HL-60/S4 (cell line): ENCODE data around the gene RBM22.

Experiments used
- in situ Hi-C: fragments of 300-500 bp; cut with MboI; formaldehyde crosslinking; loops from 2 replicates; pipeline ENCODE4 v1.14.3; 2022; ENCODE audit warnings: low sequenced_read_pairs

RBM22 gene

DNA sequence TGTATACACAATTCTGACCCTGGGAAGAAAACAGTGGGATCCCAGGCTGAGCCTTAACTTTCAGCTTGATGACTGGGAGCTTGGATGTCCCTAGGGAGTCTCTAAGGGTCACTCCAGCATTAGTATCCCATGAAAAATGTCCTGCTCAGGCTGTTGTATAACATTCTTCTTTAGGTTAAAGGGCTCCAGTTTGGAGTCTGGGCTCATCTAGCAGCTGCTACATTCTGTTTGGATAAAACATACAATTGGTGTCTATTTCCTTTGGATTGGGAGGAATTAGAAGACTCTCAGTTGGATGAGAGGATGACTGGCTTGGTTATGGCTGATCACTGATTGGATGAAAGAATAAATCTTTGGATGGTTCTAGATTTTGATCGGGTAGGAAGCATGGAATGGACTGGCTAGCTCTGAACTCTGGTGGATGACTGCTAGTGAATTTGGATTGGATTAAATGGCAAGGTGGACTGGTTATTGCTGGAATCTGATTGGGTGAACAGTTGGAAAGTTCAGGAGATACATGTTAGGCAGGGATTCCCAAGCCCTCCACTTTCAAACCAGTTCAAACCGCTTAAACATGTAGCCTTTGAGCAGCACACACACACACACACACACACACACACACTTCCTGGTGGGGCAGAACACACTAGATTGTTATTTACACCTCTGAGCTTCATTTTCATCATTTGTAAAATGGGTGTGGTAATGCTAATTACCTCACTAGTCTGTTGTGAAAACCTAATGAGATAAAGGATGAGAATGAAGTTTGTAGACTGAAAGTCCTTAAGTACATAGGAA is 46.9 kb downstream of the RBM22 start:
- in situ Hi-C loops, result loop anchor here (5.0 to 10.0 kb wide), 2 partner anchors 92 to 199 kb away; no protein-coding TSS in a partner anchor

DNA sequence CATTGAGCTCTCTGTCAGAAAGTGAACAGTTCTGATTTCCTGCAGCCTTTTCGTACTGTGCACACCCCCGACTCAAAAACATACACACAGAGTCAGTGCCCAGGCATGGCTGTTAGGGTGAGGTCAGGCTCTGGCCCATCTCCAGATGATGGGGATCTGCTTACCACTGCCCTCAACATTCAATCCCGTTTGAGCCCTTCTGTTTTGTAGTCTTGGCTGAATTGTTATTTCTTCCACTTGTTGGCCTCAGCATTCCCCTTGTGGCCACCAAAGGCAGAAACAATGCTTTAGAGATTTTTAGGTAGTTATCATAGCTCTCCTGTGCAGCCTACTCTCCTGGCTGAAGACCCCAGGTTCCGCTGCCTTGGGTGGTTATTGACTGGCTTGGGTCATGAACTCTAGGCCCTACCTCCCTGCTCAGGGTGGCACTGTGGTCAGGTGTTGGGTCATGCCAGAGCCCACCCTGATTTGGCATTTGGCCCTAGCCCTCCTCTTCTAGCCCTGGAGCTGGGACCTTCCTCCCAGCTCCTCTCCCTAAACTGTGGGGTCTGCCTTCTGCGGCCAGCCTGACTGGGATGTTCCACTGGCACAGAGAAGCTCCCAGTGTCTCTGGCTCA is 47.6 kb downstream of the RBM22 start:
- in situ Hi-C loops, result loop anchor here (5.0 to 10.0 kb wide), 2 partner anchors 91 to 198 kb away; no protein-coding TSS in a partner anchor

DNA sequence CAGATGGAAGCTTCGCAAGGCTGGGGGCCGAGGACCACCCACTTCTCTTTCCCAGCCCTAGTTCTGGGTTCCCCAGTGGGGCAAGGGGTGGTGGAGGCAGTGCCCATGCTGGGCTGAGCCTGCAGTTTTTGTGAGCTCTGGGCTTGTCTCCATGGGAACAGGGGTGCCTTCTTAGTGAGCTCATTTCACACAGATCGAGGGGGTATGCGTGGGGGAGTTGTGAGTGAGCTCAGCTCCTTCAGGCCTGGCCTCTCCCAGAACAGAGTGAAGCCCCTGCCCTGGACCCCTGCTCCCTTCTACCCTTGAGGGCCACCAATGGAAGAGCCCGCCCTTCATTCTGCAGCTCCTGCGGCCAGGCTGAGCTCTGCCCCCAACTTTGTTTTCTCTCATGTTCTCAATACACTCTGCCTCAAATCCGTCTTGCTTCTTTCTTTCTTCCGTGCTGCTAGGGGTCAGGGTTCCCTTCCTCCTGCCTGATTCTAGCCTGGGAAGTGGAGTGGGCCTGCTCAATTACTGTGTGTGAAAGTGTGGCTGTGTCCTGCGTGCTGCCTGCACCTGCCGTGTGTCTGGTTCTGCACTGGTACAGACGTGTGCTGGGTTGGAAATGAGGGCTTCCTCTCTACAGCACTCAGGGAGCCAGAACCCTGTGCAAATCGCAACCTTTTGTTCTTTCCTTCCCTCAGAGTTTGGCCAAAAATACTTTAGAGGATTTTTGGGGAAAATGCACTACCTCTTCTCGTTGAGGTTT is 48.8 kb downstream of the RBM22 start:
- in situ Hi-C loops, result loop anchor here (5.0 to 10.0 kb wide), 2 partner anchors 90 to 197 kb away; no protein-coding TSS in a partner anchor

DNA sequence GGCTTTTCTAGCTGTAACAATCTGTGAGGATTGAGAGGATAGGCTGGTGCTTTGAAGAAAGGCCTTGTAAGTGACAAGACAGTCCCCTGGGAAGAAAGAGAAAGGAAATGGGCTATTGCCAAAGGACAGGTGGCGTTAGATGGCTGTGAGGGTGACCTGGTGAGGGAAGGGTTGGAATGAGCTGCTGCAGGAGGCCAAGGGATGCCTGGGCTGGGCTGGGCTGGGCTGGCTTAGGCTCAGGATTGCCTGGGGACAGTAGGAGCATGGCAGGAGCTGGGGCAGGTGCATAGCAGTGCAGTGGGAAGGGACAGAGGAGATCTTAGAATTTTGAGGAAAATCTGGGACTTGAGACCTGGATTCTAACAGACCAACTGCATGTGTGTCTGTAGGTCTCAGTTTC is 49.5 kb downstream of the RBM22 start:
- in situ Hi-C loops, result loop anchor here (5.0 to 10.0 kb wide), 2 partner anchors 89 to 197 kb away; no protein-coding TSS in a partner anchor

DNA sequence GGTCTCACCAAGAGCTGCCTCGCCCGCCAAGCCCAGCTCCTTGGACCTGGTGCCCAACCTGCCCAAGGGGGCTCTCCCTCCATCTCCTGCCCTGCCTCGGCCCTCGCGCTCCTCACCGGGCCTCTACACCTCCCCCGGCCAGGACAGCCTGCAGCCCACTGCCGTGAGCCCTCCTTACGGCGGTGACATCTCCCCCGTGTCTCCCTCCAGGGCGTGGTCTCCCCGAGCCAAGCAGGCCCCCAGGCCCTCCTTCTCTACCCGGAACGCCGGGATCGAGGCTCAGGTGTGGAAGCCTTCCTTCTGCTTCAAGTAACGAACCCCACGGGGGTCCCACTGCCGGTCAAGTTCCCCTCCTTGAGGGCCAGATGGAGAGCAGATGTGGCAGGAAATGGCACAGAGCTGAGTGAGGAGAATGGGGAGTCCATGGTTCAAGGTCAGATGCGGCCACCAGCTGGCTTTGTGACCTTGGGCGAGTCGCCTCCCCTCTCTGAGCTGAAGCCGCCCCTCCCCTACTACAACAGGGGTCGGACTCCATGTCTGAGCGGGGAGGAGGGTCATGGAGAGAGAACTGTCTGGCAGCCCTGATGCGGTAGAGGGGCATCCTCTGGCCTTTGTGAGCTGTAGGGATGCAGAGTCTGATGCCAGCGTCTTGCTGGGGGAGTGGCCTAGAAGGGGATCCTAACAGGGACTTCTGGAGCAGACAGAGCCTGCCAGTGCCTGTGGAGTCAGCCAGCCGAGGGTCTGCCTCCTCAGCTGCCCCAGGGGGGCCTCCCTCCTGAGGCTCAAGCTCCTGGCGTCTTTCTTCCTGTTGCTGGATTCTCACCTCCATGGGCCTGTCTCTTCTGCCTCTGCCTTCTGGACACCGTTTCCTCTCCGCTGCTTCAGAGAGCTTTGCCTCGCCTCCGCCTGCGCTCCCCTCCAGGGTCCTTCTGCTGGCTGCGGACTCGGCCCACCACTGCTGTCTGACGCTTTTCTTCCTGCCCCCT is 50.5 kb downstream of the RBM22 start:
- in situ Hi-C loops, result loop anchor here (5.0 to 10.0 kb wide), 2 partner anchors 88 to 196 kb away; no protein-coding TSS in a partner anchor

DNA sequence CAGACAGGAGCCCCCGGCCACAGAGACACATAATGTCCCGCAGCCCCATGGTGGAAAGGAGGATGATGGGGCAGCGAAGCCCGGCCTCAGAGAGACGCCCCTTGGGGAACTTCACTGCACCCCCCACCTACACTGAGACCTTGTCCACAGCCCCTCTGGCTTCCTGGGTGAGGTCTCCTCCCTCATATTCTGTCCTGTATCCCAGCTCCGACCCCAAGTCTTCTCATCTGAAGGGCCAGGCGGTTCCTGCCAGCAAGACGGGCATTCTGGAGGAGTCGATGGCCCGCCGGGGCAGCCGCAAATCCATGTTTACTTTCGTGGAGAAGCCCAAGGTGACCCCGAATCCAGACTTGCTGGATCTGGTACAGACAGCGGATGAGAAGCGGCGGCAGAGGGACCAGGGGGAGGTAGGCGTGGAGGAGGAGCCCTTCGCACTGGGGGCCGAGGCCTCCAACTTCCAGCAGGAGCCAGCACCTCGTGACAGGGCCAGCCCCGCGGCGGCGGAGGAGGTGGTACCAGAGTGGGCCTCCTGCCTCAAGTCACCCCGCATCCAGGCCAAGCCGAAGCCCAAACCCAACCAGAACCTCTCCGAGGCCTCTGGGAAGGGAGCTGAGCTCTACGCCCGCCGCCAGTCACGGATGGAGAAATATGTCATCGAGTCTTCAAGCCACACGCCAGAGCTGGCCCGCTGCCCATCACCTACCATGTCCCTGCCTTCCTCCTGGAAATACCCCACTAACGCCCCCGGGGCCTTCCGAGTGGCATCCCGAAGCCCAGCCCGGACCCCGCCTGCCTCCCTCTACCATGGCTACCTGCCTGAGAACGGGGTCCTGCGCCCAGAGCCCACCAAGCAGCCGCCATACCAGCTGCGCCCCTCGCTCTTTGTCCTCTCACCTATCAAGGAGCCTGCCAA is 51.5 kb downstream of the RBM22 start:
- in situ Hi-C loops, result loop anchor here (5.0 to 10.0 kb wide), 2 partner anchors 87 to 195 kb away; no protein-coding TSS in a partner anchor

DNA sequence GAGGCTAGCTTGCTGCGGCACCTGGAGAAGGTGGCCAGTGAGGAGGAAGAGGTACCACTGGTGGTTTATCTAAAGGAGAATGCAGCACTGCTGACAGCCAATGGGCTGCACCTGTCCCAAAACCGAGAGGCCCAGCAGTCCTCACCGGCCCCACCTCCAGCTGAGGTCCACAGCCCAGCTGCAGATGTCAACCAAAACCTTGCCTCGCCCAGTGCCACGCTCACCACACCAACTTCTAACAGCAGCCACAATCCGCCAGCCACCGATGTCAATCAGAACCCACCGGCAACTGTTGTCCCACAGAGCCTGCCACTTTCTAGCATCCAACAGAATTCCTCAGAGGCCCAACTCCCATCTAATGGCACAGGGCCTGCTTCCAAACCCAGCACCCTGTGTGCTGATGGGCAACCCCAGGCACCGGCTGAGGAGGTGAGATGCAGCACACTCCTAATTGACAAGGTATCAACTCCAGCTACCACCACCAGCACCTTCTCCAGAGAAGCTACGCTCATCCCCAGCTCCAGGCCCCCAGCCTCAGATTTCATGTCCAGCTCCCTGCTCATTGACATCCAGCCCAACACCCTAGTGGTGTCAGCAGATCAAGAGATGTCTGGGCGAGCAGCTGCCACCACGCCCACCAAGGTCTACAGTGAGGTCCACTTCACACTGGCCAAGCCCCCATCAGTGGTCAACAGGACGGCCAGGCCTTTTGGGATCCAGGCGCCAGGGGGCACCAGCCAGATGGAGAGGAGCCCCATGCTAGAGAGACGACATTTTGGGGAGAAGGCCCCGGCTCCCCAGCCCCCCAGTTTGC is 52.4 kb downstream of the RBM22 start:
- in situ Hi-C loops, result no loop called here

DNA sequence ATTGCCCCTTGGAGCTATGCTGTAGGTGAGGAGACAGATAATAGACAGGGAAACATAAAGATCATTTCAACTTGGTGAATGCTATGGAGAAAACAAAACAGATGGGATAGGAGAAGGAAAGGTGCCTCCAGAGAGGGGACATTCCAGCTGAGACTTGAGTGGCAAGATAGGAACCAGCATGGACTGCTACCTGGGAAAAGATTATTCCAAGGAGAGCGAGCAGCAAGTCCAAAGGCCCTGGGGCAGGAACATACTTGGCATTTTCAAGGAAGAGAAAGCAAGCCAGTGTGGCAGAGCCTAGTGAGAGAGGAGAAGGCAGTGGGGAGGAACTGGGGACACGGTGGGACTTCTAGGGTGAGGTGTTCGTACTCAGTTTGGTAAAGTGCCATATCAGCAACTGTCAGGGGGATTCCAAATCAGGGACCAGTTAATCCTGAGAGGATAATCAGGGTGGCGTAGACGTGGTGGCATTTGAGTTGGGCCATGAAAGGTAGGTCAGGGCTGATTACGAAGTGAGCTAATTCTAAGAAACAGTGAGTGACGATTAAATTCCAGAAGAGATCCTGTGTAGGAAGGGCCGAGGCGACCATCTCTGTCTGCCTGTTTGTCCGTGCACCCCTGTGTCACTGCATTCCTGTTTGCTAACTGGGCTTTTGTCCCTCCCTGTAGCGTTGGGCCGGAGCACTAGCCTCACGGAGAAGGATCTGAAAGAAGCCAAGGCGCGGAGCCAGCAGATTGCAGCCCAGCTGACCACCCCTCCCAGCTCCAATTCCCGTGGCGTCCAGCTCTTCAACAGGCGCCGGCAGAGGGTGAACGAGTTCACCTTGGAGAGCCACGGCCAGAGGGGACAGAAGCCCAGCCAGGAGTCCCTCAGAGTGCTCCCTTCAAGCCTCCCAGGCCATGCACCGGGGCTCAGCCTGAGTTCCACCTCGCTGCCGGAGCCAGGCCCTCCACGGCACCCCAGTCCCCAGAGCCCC is 53.3 kb downstream of the RBM22 start:
- in situ Hi-C loops, result no loop called here

DNA sequence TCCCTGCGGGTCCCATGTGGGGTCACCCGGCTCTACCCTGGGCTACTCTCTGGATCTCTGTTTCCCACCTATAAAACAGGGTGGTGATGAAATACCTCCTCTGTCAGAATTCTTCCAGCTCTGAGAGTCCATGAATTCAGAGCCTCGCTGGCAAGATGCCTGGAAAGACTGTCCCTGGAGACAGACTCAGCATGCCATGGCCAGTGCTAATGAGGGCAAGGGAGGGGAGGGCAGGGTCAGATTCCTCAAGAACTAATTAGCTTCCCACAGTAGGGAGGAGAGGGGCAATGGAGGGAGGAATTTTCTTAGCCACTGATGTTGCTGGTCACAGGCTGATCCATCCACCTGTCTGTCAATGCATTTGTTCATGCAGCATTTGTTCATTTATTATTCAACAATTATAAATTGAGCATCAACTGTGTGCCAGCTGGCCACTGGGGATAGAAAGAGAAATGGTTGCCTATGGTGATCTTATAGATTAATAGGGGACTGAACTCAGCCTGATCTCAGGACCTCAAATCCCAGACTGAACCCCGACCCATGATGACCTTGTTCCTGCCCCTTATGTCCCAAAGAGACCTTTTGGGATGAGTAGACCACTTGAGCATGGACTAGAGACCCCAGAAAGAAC is 55.7 kb downstream of the RBM22 start:
- in situ Hi-C loops, result no loop called here

DNA sequence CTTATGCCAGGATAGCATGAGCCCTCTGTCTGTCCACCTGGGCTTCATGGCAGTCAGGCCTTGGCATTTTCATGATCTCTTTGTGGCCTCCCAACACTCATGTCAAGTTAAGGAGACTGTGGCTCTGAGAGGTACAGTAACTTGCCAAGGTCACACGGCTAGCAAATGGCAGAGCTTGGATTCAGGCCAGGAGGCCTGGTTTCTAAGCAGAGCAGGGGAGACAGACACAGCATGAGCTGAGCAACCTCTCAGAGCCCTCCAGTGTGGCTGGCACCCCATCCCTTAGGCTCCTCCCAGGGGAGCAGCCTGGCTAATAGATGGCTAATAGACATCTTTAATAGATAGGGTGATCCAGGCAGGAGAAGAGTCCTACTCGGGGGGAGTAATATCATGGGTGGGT is 56.3 kb downstream of the RBM22 start:
- in situ Hi-C loops, result no loop called here

DNA sequence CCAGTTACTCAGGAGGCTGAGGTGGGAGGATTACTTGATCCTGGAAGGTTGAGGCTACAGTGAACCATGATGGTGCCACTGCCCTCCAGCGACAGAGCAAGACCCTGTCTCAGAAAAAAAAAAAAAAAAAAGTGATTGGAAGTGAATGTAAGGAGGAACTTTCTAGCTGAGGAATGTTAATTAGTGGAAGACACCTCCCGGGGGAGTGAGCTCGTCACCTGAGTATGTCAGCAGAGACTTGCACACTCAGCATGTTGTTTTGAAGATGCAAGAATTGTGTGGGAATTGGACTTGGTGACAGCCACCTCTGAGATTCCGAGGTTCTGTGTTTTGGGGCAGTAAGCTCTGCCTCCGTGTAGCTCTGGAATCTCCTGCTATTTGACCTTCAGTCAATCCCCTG is 56.8 kb downstream of the RBM22 start:
- in situ Hi-C loops, result no loop called here

DNA sequence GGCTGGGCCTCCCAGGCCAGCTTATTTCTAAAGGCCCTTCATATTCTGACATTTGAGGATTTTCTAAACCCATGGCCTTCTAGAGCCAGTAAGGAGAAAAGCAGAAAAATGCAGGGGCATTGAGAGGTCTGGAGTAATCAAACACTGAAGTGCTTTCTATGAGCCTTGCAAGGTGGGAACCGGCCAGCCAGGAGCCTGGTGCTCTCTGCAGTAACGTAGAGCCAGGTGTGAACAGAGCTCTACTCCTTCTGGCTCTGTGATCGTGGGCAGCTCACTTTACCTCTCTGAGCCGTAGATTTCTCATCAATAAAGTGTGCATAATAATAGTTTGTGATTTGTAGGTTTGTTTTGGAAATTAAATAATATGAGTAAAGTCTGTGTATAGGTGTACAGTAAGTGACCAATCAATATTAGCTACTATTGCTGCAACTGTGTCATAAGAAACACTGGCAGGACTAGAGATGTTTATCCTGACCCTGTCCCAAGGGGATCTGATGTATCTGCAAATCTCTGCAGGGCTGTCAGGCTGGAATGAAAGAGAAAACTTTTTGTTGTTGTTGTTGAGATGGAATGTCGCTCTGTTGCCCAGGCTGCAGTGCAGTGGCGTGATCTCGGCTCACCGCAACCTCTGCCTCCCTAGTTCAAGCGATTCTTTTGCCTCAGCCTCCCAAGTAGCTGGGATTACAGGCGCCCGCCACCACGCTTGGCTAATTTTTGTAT is 57.7 kb downstream of the RBM22 start:
- in situ Hi-C loops, result no loop called here

DNA sequence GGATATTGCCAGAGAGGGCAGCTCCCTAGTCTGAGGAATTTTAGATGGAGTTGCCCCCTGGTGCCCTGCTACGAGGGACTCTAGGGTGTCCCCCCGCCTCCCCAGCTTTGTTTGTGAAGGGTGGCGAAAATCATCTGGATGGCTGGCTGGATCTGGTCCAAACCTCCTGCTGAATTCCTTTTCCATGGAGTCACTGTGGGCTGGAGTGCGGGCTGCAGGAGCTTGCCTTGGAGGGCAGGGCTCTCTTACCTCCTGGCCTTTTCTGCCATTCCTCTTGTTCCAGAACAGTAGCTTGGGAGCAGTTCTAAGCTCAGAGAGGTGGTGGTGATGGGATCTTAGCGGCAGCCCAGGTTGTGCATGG is 58.3 kb downstream of the RBM22 start:
- in situ Hi-C loops, result no loop called here

DNA sequence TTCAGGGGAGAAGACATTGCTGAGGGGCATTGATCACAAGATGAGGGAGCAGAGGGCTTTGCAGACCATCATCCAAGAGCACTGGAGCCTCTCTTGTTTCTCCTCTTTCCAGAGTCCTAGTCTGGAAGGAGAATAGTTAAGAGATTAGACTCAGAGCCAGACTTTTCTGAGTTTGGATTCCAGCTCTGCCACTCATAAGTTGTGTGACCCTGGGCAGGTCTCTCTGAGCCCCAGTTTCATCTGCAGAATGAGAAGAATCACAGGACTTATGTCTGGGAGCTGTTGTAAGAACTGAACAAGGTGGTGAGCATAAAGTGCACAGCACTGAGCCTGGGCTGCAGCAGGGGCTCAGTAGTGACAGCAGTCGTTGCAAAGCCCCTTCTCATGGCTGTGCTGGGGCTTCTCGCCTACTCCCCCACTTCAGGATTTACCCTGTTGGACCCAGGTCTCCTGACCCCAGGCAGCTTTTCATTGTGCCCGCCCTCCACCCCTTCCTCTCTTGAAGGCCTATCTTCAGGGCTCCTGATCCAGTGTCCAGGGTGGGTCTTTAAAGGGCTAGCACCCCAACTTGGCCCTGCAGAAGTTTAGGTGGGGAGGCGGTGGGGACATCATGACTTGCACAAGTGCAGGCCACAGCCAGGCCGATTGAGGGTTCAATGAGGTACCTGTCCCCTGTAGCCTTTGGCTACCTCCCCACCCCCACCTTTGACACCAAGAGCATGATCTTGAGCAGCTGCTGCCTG is 58.9 kb downstream of the RBM22 start:
- in situ Hi-C loops, result no loop called here

DNA sequence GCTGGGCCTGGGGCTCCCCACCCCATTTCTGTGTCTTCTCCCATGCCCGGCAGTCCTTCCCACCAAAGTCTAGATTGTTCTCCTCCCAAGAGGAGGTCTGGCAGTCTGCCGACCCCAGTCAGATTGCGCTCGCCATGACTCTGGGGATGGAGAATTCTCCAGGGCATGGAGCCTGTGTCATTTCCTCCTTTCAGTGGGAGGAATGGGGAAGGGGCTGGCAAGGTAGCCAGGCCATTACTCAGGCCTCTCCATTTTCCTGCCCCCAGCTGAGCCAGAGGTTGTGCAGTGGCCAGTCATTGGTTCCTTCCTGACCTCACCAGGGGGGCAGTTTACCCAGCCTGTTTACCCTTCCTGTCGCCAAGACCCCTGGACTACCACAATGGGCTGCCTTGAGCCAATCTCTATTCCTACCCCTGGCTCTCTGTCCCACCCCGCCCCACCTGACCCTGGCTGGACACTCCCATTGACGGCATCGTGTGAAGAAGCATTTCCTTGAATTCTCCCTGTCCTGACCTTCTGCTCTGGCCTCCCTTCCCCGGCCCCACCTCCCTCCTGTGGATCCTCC is 59.8 kb downstream of the RBM22 start:
- in situ Hi-C loops, result no loop called here
